LNCaP clone FGC (cell line): ENCODE data around the gene COP1.
A peak's percentile ranks its signal among the peaks of the same experiment; 100 is the strongest.
"Not testable (repeated sequence)": the region's sequence is repeated elsewhere in the genome, so short reads cannot be mapped to it uniquely, and the experiment has no call there.

ENCODE experiments used
- DNase-seq: peaks from one replicate; pipeline ENCODE4 v3.0.0-alpha.2; 2011; ENCODE audit warnings: low read depth
- H3K4me3 ChIP-seq: 2 replicates; pipeline ENCODE4 v1.5.1; 2011; ENCODE audit warnings: mild to moderate bottlenecking, low read depth, low read length, control low read depth
- TF ChIP-seq, protein P1 (sequence below): IDR thresholded peaks from 2 replicates; pipeline ENCODE4 v1.5.1; 2012; ENCODE audit warnings: mild to moderate bottlenecking; ENCODE audit not compliant: control insufficient read depth, insufficient read depth; ENCODE audit errors: extremely low read depth

COP1 gene

DNA sequence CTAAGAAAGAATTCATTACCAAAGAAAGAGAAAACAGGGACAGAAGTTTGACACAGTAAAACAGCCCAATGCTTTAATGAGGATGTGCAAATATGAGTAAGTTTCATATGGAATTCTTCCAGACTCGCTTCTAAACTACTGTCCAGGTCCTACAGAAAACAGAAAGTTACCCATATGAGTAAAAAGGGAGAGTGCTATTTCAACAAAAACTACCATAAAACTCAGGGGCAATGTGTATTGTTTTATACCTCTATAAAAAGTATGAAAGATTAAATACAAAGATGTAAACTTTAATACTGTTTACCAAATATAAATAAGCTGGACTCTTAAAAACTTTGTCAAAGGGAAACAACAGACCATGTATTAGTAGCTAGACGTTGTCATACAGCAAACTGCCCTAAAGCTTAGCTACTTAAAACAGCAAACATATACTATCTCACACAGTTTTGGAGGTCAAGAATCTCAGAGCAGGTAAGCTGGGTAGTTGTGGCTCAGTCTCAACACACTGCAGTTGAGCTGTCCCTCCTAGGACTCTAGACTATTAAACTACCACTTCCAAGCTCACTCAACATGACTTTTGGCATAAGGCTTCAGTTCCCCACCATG, 174.9 kb downstream of the COP1 start:
- TF ChIP-seq, protein P1, sequence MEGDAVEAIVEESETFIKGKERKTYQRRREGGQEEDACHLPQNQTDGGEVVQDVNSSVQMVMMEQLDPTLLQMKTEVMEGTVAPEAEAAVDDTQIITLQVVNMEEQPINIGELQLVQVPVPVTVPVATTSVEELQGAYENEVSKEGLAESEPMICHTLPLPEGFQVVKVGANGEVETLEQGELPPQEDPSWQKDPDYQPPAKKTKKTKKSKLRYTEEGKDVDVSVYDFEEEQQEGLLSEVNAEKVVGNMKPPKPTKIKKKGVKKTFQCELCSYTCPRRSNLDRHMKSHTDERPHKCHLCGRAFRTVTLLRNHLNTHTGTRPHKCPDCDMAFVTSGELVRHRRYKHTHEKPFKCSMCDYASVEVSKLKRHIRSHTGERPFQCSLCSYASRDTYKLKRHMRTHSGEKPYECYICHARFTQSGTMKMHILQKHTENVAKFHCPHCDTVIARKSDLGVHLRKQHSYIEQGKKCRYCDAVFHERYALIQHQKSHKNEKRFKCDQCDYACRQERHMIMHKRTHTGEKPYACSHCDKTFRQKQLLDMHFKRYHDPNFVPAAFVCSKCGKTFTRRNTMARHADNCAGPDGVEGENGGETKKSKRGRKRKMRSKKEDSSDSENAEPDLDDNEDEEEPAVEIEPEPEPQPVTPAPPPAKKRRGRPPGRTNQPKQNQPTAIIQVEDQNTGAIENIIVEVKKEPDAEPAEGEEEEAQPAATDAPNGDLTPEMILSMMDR: no peak
- peak; percentile 58 for DNase-seq

DNA sequence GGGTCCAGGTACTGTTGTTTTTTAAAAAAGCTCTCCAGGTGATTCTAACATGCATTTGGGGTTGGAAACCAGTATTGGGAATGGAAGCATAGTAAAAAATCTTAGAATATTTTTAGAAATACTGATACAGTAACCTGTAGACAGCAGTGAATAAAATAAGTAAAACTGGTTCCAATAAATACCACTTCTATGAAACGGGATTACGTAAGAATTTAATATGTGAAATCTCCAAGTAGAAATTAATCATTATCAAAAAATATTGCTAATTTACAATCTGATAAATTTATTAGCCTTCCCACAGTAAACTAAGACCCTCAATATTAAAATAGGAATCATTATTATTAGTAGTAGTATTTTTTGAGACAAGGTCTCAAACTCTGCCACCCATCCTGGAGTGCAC, 177.5 kb downstream of the COP1 start:
- DNase-seq: no peak
- H3K4me3 ChIP-seq: no peak overlapping the region
- TF ChIP-seq, protein P1: no peak

More for the DNA sequence above, 174.9 kb downstream of the COP1 start:
- H3K4me3 ChIP-seq: no peak overlapping the region

DNA sequence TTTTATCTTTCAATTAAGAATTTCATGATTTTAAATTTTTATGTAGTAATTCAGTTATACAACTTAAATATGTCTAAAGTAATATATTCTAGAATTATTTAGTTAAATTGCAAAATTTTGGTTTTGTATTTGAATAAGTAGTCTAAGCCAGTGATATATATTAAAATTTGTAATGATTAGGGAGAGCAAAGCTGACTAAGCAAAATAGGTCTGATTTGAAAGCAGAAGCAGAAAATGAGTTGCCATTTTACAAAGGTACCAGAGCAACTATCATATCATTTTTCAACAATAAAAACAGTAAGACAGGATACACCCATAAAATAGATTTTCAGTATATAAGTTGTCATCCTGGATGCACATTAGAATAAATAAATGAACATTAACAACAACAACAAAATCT, 177.9 kb downstream of the COP1 start:
- TF ChIP-seq, protein P1: no peak
- no peak for DNase-seq
- no peak overlapping the region for H3K4me3 ChIP-seq

DNA sequence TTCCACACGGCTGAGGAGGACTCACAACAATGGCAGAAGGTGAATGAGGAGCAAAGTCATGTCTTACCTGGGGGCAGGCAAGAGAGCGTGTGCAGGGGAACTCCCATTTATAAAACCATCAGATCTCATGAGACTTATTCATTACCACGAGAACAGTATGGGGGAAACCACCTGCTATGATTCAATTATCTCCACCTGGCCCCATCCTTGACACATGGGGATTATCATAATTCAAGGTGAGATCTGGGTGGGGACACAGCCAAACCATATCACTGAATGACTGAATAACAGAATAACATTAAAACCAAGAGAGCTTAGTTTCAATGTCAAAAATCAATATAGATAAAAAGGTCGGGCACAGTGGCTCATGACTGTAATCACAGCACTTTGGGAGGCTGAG, 179.2 kb downstream of the COP1 start:
- not testable (repeated sequence) for H3K4me3 ChIP-seq, DNase-seq

DNA sequence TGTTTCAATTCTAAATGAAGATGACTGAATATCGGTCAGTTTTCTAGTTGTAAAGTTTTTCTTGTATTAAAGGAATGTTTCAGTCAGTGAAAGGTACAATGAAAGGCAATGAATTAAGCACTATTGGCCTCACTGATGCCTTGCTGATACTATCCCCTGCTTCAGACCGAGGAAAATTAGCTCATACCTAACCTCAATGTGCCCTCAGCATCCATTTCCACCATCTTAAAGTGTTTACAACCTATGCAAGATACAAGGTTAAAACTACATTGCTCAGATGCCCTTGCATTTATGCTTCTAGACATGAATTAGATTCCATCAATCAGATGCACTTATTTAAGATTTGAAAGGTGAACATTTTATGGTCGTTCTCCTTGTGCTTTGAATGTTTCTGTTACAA, 184.5 kb downstream of the COP1 start:
- TF ChIP-seq, protein P1: no peak

DNA sequence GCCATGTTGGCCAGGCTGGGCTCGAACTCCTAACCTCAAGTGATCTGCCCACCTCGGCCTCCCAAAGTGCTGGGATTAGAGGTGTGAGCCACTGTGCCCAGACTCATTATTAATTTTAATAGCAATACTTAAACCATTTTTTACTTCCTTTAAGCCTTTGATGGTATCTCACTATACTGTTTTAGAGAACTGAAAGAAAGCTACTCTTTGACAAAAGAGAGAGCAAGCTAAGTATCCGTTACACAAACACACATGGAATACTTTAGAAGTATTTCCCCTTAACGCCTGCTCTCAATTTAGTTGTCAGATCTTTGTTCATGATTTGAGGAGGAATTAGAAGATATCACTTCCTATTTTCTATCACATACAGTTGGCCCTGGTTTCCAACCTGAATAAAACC, 189.4 kb downstream of the COP1 start:
- TF ChIP-seq, protein P1: no peak
- H3K4me3 ChIP-seq: no peak overlapping the region
- no peak for DNase-seq

More for the DNA sequence above, 184.5 kb downstream of the COP1 start:
- H3K4me3 ChIP-seq: no peak overlapping the region
- no peak for DNase-seq

DNA sequence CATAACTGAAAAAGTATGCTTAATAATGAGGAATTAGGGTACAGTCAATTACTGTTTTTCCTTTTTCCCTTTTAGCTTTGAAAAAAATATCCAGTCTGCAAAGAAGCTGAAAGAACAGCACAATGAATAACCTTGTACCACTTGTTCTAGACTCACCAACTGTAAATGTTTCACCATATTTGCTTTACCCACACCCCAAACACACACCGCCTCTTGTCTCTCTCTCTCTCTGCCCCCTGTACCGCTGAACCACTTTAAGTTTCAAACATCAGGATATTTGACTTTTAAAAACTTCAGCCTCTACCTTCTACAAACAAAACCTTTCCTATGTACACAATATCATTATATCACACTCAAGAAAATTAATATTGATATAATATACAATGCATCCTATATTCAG, 197.1 kb downstream of the COP1 start:
- no peak overlapping the region for H3K4me3 ChIP-seq
- TF ChIP-seq, protein P1: no peak
- DNase-seq: no peak

DNA sequence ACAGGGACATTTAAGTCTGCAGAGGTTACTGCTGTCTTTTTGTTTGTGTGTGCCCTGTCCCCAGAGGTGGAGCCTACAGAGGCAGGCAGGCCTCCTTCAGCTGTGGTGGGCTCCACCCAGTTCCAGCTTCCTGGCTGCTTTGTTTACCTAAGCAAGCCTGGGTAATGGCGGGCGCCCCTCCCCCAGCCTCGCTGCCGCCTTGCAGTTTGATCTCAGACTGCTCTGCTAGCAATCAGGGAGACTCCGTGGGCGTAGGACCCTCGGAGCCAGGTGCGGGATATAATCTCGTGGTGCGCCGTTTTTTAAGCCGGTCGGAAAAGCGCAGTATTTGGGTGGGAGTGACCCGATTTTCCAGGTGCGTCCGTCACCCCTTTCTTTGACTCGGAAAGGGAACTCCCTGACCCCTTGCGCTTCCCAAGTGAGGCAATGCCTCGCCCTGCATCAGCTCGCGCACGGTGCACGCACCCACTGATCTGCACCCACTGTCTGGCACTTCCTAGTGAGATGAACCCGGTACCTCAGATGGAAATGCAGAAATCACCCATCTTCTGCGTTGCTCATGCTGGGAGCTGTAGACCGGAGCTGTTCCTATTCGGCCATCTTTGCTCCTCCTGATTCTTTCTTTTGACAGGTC, 199.2 kb downstream of the COP1 start:
- not testable (repeated sequence) for H3K4me3 ChIP-seq, DNase-seq

DNA sequence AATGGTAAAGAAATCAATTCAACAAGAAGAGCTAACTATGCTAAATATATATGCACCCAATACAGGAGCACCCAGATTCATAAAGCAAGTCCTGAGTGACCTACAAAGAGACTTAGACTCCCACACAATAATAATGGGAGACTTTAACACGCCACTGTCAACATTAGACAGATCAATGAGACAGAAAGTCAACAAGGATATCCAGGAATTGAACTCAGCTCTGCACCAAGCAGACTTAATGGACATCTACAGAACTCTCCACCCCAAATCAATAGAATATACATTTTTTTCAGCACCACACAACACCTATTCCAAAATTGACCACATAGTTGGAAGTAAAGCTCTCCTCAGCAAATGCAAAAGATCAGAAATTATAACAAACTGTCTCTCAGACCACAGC, 212.4 kb downstream of the COP1 start:
- not testable (repeated sequence) for DNase-seq, H3K4me3 ChIP-seq

DNA sequence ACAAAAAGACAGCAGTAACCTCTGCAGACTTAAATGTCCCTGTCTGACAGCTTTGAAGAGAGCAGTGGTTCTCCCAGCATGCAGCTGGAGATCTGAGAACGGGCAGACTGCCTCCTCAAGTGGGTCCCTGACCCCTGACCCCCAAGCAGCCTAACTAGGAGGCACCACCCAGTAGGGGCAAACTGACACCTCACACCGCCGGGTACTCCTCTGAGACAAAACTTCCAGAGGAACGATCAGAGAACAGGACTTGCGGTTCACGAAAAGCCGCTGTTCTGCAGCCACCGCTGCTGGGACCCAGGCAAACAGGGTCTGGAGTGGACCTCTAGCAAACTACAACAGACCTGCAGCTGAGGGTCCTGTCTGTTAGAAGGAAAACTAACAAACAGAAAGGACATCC, 214.3 kb downstream of the COP1 start:
- not testable (repeated sequence) for H3K4me3 ChIP-seq, DNase-seq

DNA sequence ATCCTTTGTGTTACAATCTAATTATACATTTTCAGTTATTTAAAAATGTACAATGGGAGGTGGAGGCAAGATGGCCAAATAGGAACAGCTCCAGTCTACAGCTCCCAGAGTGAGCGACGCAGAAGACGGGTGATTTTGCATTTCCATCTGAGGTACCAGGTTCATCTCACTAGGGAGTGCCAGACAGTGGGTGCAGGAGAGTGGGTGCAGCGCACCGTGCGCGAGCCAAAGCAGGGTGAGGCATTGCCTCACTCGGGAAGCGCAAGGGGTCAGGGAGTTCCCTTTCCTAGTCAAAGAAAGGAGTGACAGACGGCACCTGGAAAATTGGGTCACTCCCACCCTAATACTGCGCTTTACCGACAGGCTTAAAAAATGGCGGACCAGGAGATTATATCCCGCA, 214.9 kb downstream of the COP1 start:
- not testable (repeated sequence) for DNase-seq, H3K4me3 ChIP-seq
